IMR-90 (cell line): Measurements from ENCODE around the gene ATG10.

Experiments used
- POLR2A ChIP-seq: IDR thresholded peaks from 2 replicates; pipeline ENCODE4 v1.6.1; 2012; ENCODE audit warnings: mild to moderate bottlenecking, low read depth, low read length
- RCOR1 ChIP-seq: IDR thresholded peaks from 2 replicates; pipeline ENCODE4 v1.6.1; 2012; ENCODE audit warnings: mild to moderate bottlenecking, low read length, improper control_type of control experiment; ENCODE audit not compliant: insufficient replicate concordance
- TF ChIP-seq, protein P1 (sequence below): conservative IDR thresholded peaks from 2 replicates; pipeline ENCODE4 v1.5.1; 2012; ENCODE audit warnings: mild to moderate bottlenecking, low read depth, low read length, improper control_type of control experiment

GRCh38 chr5:82301190-82301589 is 329.4 kb downstream of the ATG10 start:
- TF ChIP-seq, protein P1, sequence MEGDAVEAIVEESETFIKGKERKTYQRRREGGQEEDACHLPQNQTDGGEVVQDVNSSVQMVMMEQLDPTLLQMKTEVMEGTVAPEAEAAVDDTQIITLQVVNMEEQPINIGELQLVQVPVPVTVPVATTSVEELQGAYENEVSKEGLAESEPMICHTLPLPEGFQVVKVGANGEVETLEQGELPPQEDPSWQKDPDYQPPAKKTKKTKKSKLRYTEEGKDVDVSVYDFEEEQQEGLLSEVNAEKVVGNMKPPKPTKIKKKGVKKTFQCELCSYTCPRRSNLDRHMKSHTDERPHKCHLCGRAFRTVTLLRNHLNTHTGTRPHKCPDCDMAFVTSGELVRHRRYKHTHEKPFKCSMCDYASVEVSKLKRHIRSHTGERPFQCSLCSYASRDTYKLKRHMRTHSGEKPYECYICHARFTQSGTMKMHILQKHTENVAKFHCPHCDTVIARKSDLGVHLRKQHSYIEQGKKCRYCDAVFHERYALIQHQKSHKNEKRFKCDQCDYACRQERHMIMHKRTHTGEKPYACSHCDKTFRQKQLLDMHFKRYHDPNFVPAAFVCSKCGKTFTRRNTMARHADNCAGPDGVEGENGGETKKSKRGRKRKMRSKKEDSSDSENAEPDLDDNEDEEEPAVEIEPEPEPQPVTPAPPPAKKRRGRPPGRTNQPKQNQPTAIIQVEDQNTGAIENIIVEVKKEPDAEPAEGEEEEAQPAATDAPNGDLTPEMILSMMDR = no peak
- no peak for TF ChIP-seq RCOR1
- no peak for TF ChIP-seq POLR2A
